HepG2 (cell line): Measurements from ENCODE around the gene FAM217B. TPM values are rescaled to one million over a fixed set of nuclear protein-coding genes. Genes with fewer than 3 reads are reported as not detected.

ENCODE experiments used
- ARID2 ChIP-seq: sonication (generic); formaldehyde crosslinking; IDR thresholded peaks from 2 replicates; pipeline ENCODE4 v1.8.1; 2022; ENCODE audit warnings: mild to moderate bottlenecking, missing genetic modification reagents, borderline replicate concordance
- ATF2 ChIP-seq: sonication (generic); formaldehyde crosslinking; IDR thresholded peaks from 2 replicates; pipeline ENCODE4 v1.4.0; 2020; ENCODE audit warnings: missing genetic modification reagents
- DNMT3B ChIP-seq: conservative IDR thresholded peaks from 2 replicates; pipeline ENCODE4 v1.6.1; 2016; ENCODE audit warnings: missing biosample characterization, control low read depth
- GABPB1 ChIP-seq: IDR thresholded peaks from 2 replicates; pipeline ENCODE4 v1.6.1; 2016; ENCODE audit warnings: mild to moderate bottlenecking, missing genetic modification reagents, moderate library complexity, missing compliant biosample characterization
- HDAC1 ChIP-seq: sonication (generic); formaldehyde crosslinking; IDR thresholded peaks from 2 replicates; pipeline ENCODE4 v1.5.1; 2020; ENCODE audit warnings: mild to moderate bottlenecking, missing genetic modification reagents
- HMGA1 ChIP-seq: sonication (generic); formaldehyde crosslinking; conservative IDR thresholded peaks from 2 replicates; pipeline ENCODE4 v1.4.0; 2020; ENCODE audit warnings: missing genetic modification reagents
- IRX3 ChIP-seq: sonication (generic); formaldehyde crosslinking; IDR thresholded peaks from 2 replicates; pipeline ENCODE4 v1.8.1; 2023; ENCODE audit warnings: mild to moderate bottlenecking, low read depth, missing genetic modification reagents, borderline replicate concordance
- JUNB ChIP-seq: sonication (generic); formaldehyde crosslinking; IDR thresholded peaks from 2 replicates; pipeline ENCODE4 v1.8.0; 2022; ENCODE audit warnings: missing genetic modification reagents, mild to moderate bottlenecking, borderline replicate concordance
- KDM1A ChIP-seq: IDR thresholded peaks from 2 replicates; pipeline ENCODE4 v1.6.1; 2016; ENCODE audit warnings: missing compliant biosample characterization
- NFKB2 ChIP-seq: sonication (generic); formaldehyde crosslinking; IDR thresholded peaks from 2 replicates; pipeline ENCODE4 v1.4.0; 2020; ENCODE audit warnings: missing genetic modification reagents, borderline replicate concordance
- RARA ChIP-seq: IDR thresholded peaks from 2 replicates; pipeline ENCODE4 v1.6.1; 2016; ENCODE audit warnings: missing genetic modification reagents, missing compliant biosample characterization
- RFX5 ChIP-seq: IDR thresholded peaks from 2 replicates; pipeline ENCODE4 v1.6.1; 2011; ENCODE audit warnings: low read depth, low read length, improper control_type of control experiment
- SALL2 ChIP-seq: sonication (generic); formaldehyde crosslinking; IDR thresholded peaks from 2 replicates; pipeline ENCODE4 v1.8.1; 2023; ENCODE audit warnings: mild to moderate bottlenecking, missing genetic modification reagents, inconsistent platforms
- SKIL ChIP-seq: sonication (generic); formaldehyde crosslinking; IDR thresholded peaks from 2 replicates; pipeline ENCODE4 v1.8.0; 2022; ENCODE audit warnings: missing genetic modification reagents, mild to moderate bottlenecking, moderate library complexity, borderline replicate concordance
- SNRNP70 ChIP-seq: fragments of 200-400 bp; formaldehyde crosslinking; IDR thresholded peaks from 2 replicates; pipeline ENCODE4 v1.6.1; 2017; ENCODE audit warnings: mild to moderate bottlenecking, low read depth, low read length, moderate library complexity
- YY1 ChIP-seq: IDR thresholded peaks from 2 replicates; pipeline ENCODE4 v1.6.1; 2011; ENCODE audit warnings: low read length, low read depth, moderate library complexity, mild to moderate bottlenecking; ENCODE audit not compliant: insufficient read depth, insufficient replicate concordance
- ZBTB20 ChIP-seq: sonication (generic); formaldehyde crosslinking; IDR thresholded peaks from 2 replicates; pipeline ENCODE4 v1.8.1; 2023; ENCODE audit warnings: missing genetic modification reagents, low read depth, mild to moderate bottlenecking, borderline replicate concordance
- ZIK1 ChIP-seq: sonication (generic); formaldehyde crosslinking; IDR thresholded peaks from 2 replicates; pipeline ENCODE4 v1.5.0; 2020; ENCODE audit warnings: mild to moderate bottlenecking, low read depth, missing genetic modification reagents, borderline replicate concordance
- ZNF10 ChIP-seq: sonication (generic); formaldehyde crosslinking; IDR thresholded peaks from 2 replicates; pipeline ENCODE4 v1.4.0; 2020; ENCODE audit warnings: mild to moderate bottlenecking, low read depth, missing genetic modification reagents, borderline replicate concordance
- ZNF136 ChIP-seq: sonication (generic); formaldehyde crosslinking; IDR thresholded peaks from 2 replicates; pipeline ENCODE4 v1.8.1; 2022; ENCODE audit warnings: low read depth, mild to moderate bottlenecking, moderate library complexity, missing genetic modification reagents
- ZNF260 ChIP-seq: sonication (generic); formaldehyde crosslinking; IDR thresholded peaks from 2 replicates; pipeline ENCODE4 v1.4.0; 2020; ENCODE audit warnings: missing genetic modification reagents, low read depth, mild to moderate bottlenecking, borderline replicate concordance
- ZNF317 ChIP-seq: sonication (generic); formaldehyde crosslinking; IDR thresholded peaks from 2 replicates; pipeline ENCODE4 v1.5.0; 2020; ENCODE audit warnings: mild to moderate bottlenecking, missing genetic modification reagents
- ZNF484 ChIP-seq: sonication (generic); formaldehyde crosslinking; IDR thresholded peaks from 2 replicates; pipeline ENCODE4 v1.5.1; 2020; ENCODE audit warnings: mild to moderate bottlenecking, low read depth, missing genetic modification reagents, borderline replicate concordance
- ZNF709 ChIP-seq: sonication (generic); formaldehyde crosslinking; IDR thresholded peaks from 2 replicates; pipeline ENCODE4 v1.5.0; 2020; ENCODE audit warnings: mild to moderate bottlenecking, missing genetic modification reagents
- ZNF75D ChIP-seq: sonication (generic); formaldehyde crosslinking; IDR thresholded peaks from 2 replicates; pipeline ENCODE4 v1.8.1; 2023; ENCODE audit warnings: missing genetic modification reagents, mild to moderate bottlenecking, borderline replicate concordance
- ZNF780A ChIP-seq: sonication (generic); formaldehyde crosslinking; IDR thresholded peaks from 2 replicates; pipeline ENCODE4 v1.8.0; 2022; ENCODE audit warnings: mild to moderate bottlenecking, missing genetic modification reagents, moderate library complexity
- polyA plus RNA-seq, 8 experiments: library from polyadenylated mRNA; depleted of rRNA in 3 of 8; stranded (reverse) in 7 of 8; unstranded in 1 of 8; fragments of >200 nt; fragmentation: Illumina TruSeq in 4 of 8; extraction: Trizol in 4 of 8; gene quantifications; 2 replicates each; pipeline versions ENCODE4 v1.2.1 to v1.2.3, GENCODE V29; 2011 to 2016; ENCODE audit warnings: low read depth in 4 of 8, missing spikeins in 1 of 8, mixed read lengths in 1 of 8; ENCODE audit not compliant: insufficient read depth in 1 of 8
- total RNA-seq, 5 experiments: library from RNA; depleted of rRNA; stranded (reverse); fragments of >200 nt; fragmentation: Illumina TruSeq; extraction: Trizol; gene quantifications; 2 replicates each; pipeline ENCODE4 v1.2.3, GENCODE V29; 2016; ENCODE audit warnings: low read depth in 1 of 5

FAM217B gene
- total and polyA plus RNA-seq, 2 of the 13 experiments (the other 11 are each of a cell fraction or from before 2014, with no cell fraction given) = 11.1 to 14.3 TPM

GRCh38 chr20:59940129-59940955 lies at the start of gene FAM217B, which contains the start of gene PPP1R3D (continued):
- peak; percentile 72; the same call in 1 of the 2 replicates for TF ChIP-seq NFKB2 (CRISPR knock-in tag)
- TF ChIP-seq ZNF136 (CRISPR knock-in tag) = 0 out of 2 replicates have a peak, but pooled peaks have one; percentile 74
- peak; percentile 34 for TF ChIP-seq RARA (CRISPR knock-in tag)
- peak; percentile 14; the same call in 1 of the 2 replicates for TF ChIP-seq DNMT3B (CRISPR knock-in tag)
- peak; percentile 95 for TF ChIP-seq ZNF709 (CRISPR knock-in tag)
- peak; percentile 82; the same call in 1 of the 2 replicates for TF ChIP-seq SALL2 (CRISPR knock-in tag)
- TF ChIP-seq IRX3 (CRISPR knock-in tag) = peak; percentile 83
- peak; percentile 90 for TF ChIP-seq HDAC1 (CRISPR knock-in tag)
- TF ChIP-seq ZNF10 (CRISPR knock-in tag) = no peak
- peak; percentile 74; the same call in 1 of the 2 replicates for TF ChIP-seq ZNF780A (CRISPR knock-in tag)
- TF ChIP-seq ZNF484 (CRISPR knock-in tag) = no peak
- TF ChIP-seq ZBTB20 = peak; percentile 83; the same call in 1 of the 2 replicates
- TF ChIP-seq YY1 = peak; percentile 44
- TF ChIP-seq ZIK1 (CRISPR knock-in tag) = peak; percentile 97
- no peak for TF ChIP-seq JUNB (CRISPR knock-in tag)
- 0 out of 2 replicates have a peak, but pooled peaks have one; percentile 30 for TF ChIP-seq ZNF260 (CRISPR knock-in tag)
- TF ChIP-seq ZNF317 (CRISPR knock-in tag) = peak; percentile 63
- peak; percentile 61; the same call in 1 of the 2 replicates for TF ChIP-seq RFX5
- peak; percentile 94 for TF ChIP-seq ARID2 (CRISPR knock-in tag)
- TF ChIP-seq HMGA1 (CRISPR knock-in tag) = no peak
- peak; percentile 73 for TF ChIP-seq GABPB1
- no peak; the same call in 1 of the 2 replicates for TF ChIP-seq KDM1A (CRISPR knock-in tag)
- TF ChIP-seq ZNF75D (CRISPR knock-in tag) = no peak
- TF ChIP-seq ATF2 = peak; percentile 68; the same call in 1 of the 2 replicates
- peak; percentile 72 for TF ChIP-seq SKIL (CRISPR knock-in tag)
- no peak for TF ChIP-seq SNRNP70
